CD4-positive, CD25-positive, alpha-beta regulatory T cell (primary cell): ENCODE results near the gene STX8. TPM values are rescaled to one million over a fixed set of nuclear protein-coding genes. Genes with fewer than 3 reads are reported as not detected.

Experiments
- ATAC-seq, 2 donors: fragments of 150-1000 bp; cut with Tn5 transposase; one replicate each; pipeline ENCODE4 v1.10.0; 2021; ENCODE audit warnings: low read depth in 2 of 2, moderate number of reproducible peaks in 2 of 2, moderate library complexity in 1 of 2
- DNase-seq, 3 donors: peaks; one replicate each; pipeline versions ENCODE4 v3.0.0 to v3.0.0-alpha.2; 2012 to 2022; ENCODE audit warnings: mixed read lengths in 1 of 3
- H3K27ac ChIP-seq: one replicate; pipeline ENCODE4 v1.7.0; 2013; ENCODE audit warnings: mild to moderate bottlenecking, low read length; ENCODE audit not compliant: insufficient read depth, poor library complexity, severe bottlenecking
- H3K27me3 ChIP-seq: one replicate; pipeline ENCODE4 v1.7.0; 2013; ENCODE audit warnings: low read length; ENCODE audit not compliant: control insufficient read depth, insufficient read depth
- H3K36me3 ChIP-seq: one replicate; pipeline ENCODE4 v1.7.0; 2013; ENCODE audit warnings: mild to moderate bottlenecking, low read length, moderate library complexity; ENCODE audit not compliant: control insufficient read depth, insufficient read depth
- H3K4me1 ChIP-seq: 2 replicates; pipeline ENCODE4 v1.7.0; 2013; ENCODE audit warnings: mild to moderate bottlenecking, low read length; ENCODE audit not compliant: insufficient read depth, control insufficient read depth, poor library complexity, severe bottlenecking
- H3K4me3 ChIP-seq: one replicate; pipeline ENCODE4 v1.7.0; 2013; ENCODE audit warnings: low read depth, mild to moderate bottlenecking, low read length, moderate library complexity
- H3K9me3 ChIP-seq, 2 experiments: 1 replicate in 1 of 2; 2 replicates in 1 of 2; pipeline ENCODE4 v1.7.0; 2013; ENCODE audit warnings: low read length in 2 of 2, mild to moderate bottlenecking in 1 of 2, moderate library complexity in 1 of 2; ENCODE audit not compliant: control insufficient read depth in 2 of 2
- H3K27ac Mint-ChIP-seq, 3 donors: one replicate each; pipeline ENCODE4 v1.8.0; 2020 to 2022; ENCODE audit warnings: mild to moderate bottlenecking in 3 of 3, mixed read lengths in 3 of 3, moderate library complexity in 2 of 3
- H3K27me3 Mint-ChIP-seq: one replicate; pipeline ENCODE4 v1.8.0; 2022; ENCODE audit warnings: mild to moderate bottlenecking, mixed read lengths
- H3K36me3 Mint-ChIP-seq: one replicate; pipeline ENCODE4 v1.8.0; 2020; ENCODE audit warnings: mixed read lengths
- H3K4me1 Mint-ChIP-seq, 4 donors: one replicate each; pipeline ENCODE4 v1.8.0; 2020 to 2022; ENCODE audit warnings: mixed read lengths in 4 of 4, mild to moderate bottlenecking in 1 of 4
- H3K4me3 Mint-ChIP-seq, 4 donors: one replicate each; pipeline ENCODE4 v1.8.0; 2020 to 2022; ENCODE audit warnings: mild to moderate bottlenecking in 4 of 4, mixed read lengths in 4 of 4, moderate library complexity in 3 of 4
- H3K9me3 Mint-ChIP-seq, 7 donors: one replicate each; pipeline ENCODE4 v1.8.0; 2020 to 2022; ENCODE audit warnings: mixed read lengths in 7 of 7, mild to moderate bottlenecking in 3 of 7, moderate library complexity in 2 of 7
- polyA plus RNA-seq, 4 donors: library from polyadenylated mRNA; unstranded; fragments of 300-500 nt; fragmentation: Illumina TruSeq; gene quantifications; one replicate each; pipeline ENCODE4 v1.2.3, GENCODE V29; 2021
- total RNA-seq: library from RNA; stranded (reverse); gene quantifications from one replicate; pipeline ENCODE4 v1.2.3, GENCODE V29; 2022

Gene STX8
- total and polyA plus RNA-seq, 5 donors from 2014 or later: 83.7 to 214 (median 170) TPM

GRCh38 chr17:9472541-9472940, 103.1 kb downstream of the STX8 start:
- no peaks in the 10 kb centered on the region for H3K27me3 Mint-ChIP-seq
- Histone ChIP-seq H3K36me3 (no peaks in the 10 kb centered on the region), H3K4me1 (peaks cover 26% of the 10 kb centered on the region), H3K4me3 (no peak overlapping the region), H3K27ac (no peak overlapping the region), H3K27me3 (no peaks in the 10 kb centered on the region), H3K9me3 (no peaks in the 10 kb centered on the region)
- no peak for DNase-seq
- H3K9me3 Mint-ChIP-seq: no peaks in the 10 kb centered on the region
- H3K27ac Mint-ChIP-seq: peak overlapping the region in 1 of 3 donors; percentile 89
- ATAC-seq: no peak
- H3K36me3 Mint-ChIP-seq: peaks cover 21% of the 10 kb centered on the region
- H3K4me3 Mint-ChIP-seq: no peak overlapping the region
- peaks cover 12 to 47% (median 28%) of the 10 kb centered on the region in 4 donors for H3K4me1 Mint-ChIP-seq

- ATAC-seq (no peak), DNase-seq (no peak)
- no peak overlapping the region for H3K4me3 ChIP-seq
- Mint-ChIP-seq H3K4me1 (peaks cover 12 to 47% (median 26%) of the 10 kb centered on the region in 4 donors), H3K4me3 (peak overlapping the region in 1 of 4 donors; percentile 42), H3K27me3 (no peaks in the 10 kb centered on the region), H3K36me3 (peaks cover 18% of the 10 kb centered on the region), H3K27ac (peak overlapping the region in 1 of 3 donors; percentile 89), H3K9me3 (no peaks in the 10 kb centered on the region)
- H3K9me3 ChIP-seq: no peaks in the 10 kb centered on the region
- no peak overlapping the region for H3K27ac ChIP-seq
- H3K4me1 ChIP-seq: peaks cover 26% of the 10 kb centered on the region
- no peaks in the 10 kb centered on the region for H3K27me3 ChIP-seq
- H3K36me3 ChIP-seq: no peaks in the 10 kb centered on the region
Measured at GRCh38 chr17:9472094-9472493, 103.5 kb downstream of the STX8 start.

DNA sequence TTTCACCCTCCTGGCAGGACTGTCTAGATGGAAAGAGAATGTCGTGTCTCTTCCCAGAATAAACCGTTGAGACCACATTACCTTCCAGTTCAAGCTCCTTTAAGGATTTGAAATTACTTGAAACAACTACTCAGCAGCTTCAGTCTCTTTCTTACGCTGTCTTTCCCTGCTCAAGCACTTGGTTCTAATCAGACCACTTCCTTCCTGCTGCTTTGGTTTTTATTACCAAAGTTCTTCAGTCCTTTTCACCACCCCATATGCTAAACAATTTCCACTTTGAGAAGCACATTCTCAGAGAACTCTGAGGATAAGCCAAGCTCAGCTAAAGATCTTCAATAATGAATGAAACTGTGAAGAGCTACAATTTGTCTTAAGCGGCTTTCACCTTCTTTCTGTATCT, 105.4 kb downstream of the STX8 start:
- no peaks in the 10 kb centered on the region for H3K27me3 ChIP-seq
- H3K4me1 ChIP-seq: peaks cover 26% of the 10 kb centered on the region
- H3K36me3 ChIP-seq: no peaks in the 10 kb centered on the region
- peak overlapping the region; percentile 54 to 74 (median 60) for H3K4me3 Mint-ChIP-seq
- H3K27ac ChIP-seq: peak overlapping the region; percentile 47
- H3K36me3 Mint-ChIP-seq: peaks cover 17% of the 10 kb centered on the region
- H3K27ac Mint-ChIP-seq: peak overlapping the region; percentile 84 to 99 (median 86)
- ATAC-seq: peak; percentile 47 to 78
- DNase-seq: peak in 2 of 3 donors; percentile 36 to 73
- H3K4me3 ChIP-seq: peak overlapping the region; percentile 68
- H3K9me3 ChIP-seq: no peaks in the 10 kb centered on the region
- H3K4me1 Mint-ChIP-seq: peaks cover 8 to 48% (median 28%) of the 10 kb centered on the region in 4 donors
- no peaks in the 10 kb centered on the region for H3K27me3 Mint-ChIP-seq
- H3K9me3 Mint-ChIP-seq: no peaks in the 10 kb centered on the region

DNA sequence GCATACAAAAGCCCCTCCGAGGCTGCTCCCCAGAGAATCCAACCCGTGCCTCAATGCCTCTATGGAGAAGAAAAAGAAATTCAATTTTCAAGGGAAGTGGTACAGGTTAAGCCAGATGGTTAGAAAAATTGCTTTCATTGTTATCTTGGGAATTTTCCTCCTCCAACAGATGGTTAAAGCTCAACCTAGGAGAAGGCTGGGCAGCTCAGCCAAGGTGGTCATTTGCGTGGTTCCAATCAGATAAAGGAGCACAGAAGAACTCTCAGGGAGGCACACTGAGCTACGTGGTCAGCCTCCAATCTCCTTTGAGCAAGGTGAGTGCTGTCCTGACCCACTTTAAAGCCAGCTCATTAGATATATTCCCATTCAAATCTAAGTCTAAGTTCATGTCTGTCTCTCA, 106.7 kb downstream of the STX8 start:
- no peaks in the 10 kb centered on the region for H3K9me3 Mint-ChIP-seq
- H3K4me3 Mint-ChIP-seq: peak overlapping the region in 3 of 4 donors; percentile 19 to 69 (median 27)
- H3K27ac ChIP-seq: no peak overlapping the region
- no peaks in the 10 kb centered on the region for H3K9me3 ChIP-seq
- DNase-seq: no peak
- no peaks in the 10 kb centered on the region for H3K27me3 Mint-ChIP-seq
- H3K36me3 ChIP-seq: no peaks in the 10 kb centered on the region
- peaks cover 11% of the 10 kb centered on the region for H3K36me3 Mint-ChIP-seq
- peaks cover 26% of the 10 kb centered on the region for H3K4me1 ChIP-seq
- H3K27ac Mint-ChIP-seq: peak overlapping the region in 2 of 3 donors; percentile 84 to 86
- H3K4me1 Mint-ChIP-seq: peaks cover 12 to 57% (median 30%) of the 10 kb centered on the region in 4 donors
- no peak for ATAC-seq
- H3K27me3 ChIP-seq: no peaks in the 10 kb centered on the region
- no peak overlapping the region for H3K4me3 ChIP-seq

GRCh38 chr17:9468532-9468931, 107.1 kb downstream of the STX8 start:
- Mint-ChIP-seq H3K27ac (peak overlapping the region in 2 of 3 donors; percentile 84 to 86), H3K9me3 (no peaks in the 10 kb centered on the region), H3K4me3 (no peak overlapping the region), H3K36me3 (peaks cover 9% of the 10 kb centered on the region), H3K4me1 (peaks cover 12 to 54% (median 29%) of the 10 kb centered on the region in 4 donors), H3K27me3 (no peaks in the 10 kb centered on the region)
- DNase-seq: no peak
- Histone ChIP-seq H3K36me3 (no peaks in the 10 kb centered on the region), H3K4me1 (peaks cover 26% of the 10 kb centered on the region), H3K4me3 (no peak overlapping the region), H3K27me3 (no peaks in the 10 kb centered on the region), H3K27ac (no peak overlapping the region), H3K9me3 (no peaks in the 10 kb centered on the region)
- no peak for ATAC-seq

GRCh38 chr17:9467518-9467917, 108.1 kb downstream of the STX8 start:
- ATAC-seq: no peak
- H3K36me3 ChIP-seq: no peaks in the 10 kb centered on the region
- no peak for DNase-seq
- Mint-ChIP-seq H3K27ac (peak overlapping the region in 1 of 3 donors; percentile 84), H3K4me3 (peak overlapping the region in 2 of 4 donors; percentile 4 to 39), H3K9me3 (no peaks in the 10 kb centered on the region), H3K36me3 (peaks cover 9% of the 10 kb centered on the region), H3K4me1 (peaks cover 12 to 54% (median 28%) of the 10 kb centered on the region in 4 donors), H3K27me3 (no peaks in the 10 kb centered on the region)
- H3K4me1 ChIP-seq: peaks cover 26% of the 10 kb centered on the region
- no peak overlapping the region for H3K27ac ChIP-seq
- H3K9me3 ChIP-seq: no peaks in the 10 kb centered on the region
- H3K4me3 ChIP-seq: no peak overlapping the region
- no peaks in the 10 kb centered on the region for H3K27me3 ChIP-seq

DNA sequence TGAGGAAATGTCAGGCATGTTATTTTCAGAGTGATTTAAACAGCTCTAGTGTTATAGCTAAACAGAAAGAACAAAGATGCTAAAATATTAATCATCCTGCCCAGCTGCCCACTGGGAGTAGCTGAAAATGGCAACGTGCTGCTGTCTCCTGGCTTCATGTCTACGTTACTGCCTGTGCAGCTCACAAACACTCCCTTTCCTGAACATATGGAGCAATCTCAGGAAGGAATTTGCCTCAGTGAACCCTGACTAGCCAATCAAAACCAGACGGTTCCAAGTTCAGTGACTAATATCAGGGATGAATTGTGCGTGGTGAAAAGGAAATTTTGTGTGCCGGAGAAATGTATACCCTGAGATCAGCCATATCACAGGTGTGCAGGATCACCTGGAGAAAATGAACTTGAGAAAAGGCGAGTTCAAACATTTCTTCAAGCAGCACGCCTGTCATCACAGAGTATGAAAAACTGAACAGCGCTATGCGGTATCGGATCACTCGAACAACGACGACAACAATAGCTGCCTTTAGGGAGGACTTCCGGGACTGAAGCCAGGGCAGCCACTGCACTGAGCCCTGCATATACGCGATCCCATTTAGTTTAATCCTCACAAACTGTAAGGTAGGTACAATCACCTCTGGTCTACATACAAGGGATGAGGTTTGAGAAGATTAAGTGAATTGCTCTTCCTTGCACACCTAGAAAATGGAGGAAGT, 110.3 kb downstream of the STX8 start:
- H3K4me1 Mint-ChIP-seq: peaks cover 11 to 39% (median 18%) of the 10 kb centered on the region in 4 donors
- H3K4me3 Mint-ChIP-seq: peak overlapping the region in 1 of 4 donors; percentile 2
- Histone ChIP-seq H3K9me3 (no peaks in the 10 kb centered on the region), H3K4me3 (no peak overlapping the region), H3K36me3 (no peaks in the 10 kb centered on the region), H3K27me3 (no peaks in the 10 kb centered on the region), H3K4me1 (peaks cover 16% of the 10 kb centered on the region), H3K27ac (no peak overlapping the region)
- no peaks in the 10 kb centered on the region for H3K27me3 Mint-ChIP-seq
- H3K9me3 Mint-ChIP-seq: no peaks in the 10 kb centered on the region
- H3K36me3 Mint-ChIP-seq: peaks cover 9% of the 10 kb centered on the region
- peak overlapping the region in 2 of 3 donors; percentile 8 to 73 for H3K27ac Mint-ChIP-seq
- DNase-seq: no peak
- no peak for ATAC-seq

DNA sequence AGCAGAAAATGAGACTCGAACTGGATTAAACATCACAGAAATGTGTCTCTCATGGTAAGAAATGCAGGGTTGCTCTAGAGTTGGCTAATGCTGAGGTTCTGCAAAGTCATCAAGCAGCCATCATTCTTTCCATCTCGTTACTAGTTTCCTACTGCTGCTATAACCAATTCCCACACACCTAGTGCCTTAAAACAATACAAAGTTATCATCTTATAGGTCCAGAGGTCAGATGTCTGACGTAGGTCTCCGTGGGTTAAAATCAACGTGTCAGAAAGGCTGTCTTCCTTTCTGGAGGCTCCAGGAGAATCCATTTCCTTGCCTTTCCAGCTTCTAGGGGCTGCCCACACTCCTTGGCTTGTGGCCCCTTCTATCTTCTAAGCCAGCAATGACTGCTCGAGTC, 118.6 kb downstream of the STX8 start:
- Histone ChIP-seq H3K4me1 (no peaks in the 10 kb centered on the region), H3K9me3 (no peaks in the 10 kb centered on the region), H3K4me3 (no peak overlapping the region), H3K27ac (no peak overlapping the region), H3K36me3 (no peaks in the 10 kb centered on the region), H3K27me3 (no peaks in the 10 kb centered on the region)
- H3K9me3 Mint-ChIP-seq: peaks cover 0 to 2% (median 0%) of the 10 kb centered on the region in 7 donors
- peaks cover 0 to 3% (median 0%) of the 10 kb centered on the region in 4 donors for H3K4me1 Mint-ChIP-seq
- no peak overlapping the region for H3K4me3 Mint-ChIP-seq
- H3K27me3 Mint-ChIP-seq: no peaks in the 10 kb centered on the region
- peaks cover 23% of the 10 kb centered on the region for H3K36me3 Mint-ChIP-seq
- DNase-seq: no peak
- ATAC-seq: no peak
- H3K27ac Mint-ChIP-seq: no peak overlapping the region
